Measurements from ENCODE around the gene KCNH1. TPM values are rescaled to one million over a fixed set of nuclear protein-coding genes. Genes with fewer than 3 reads are reported as not detected.

KCNH1 gene
- total and polyA plus RNA-seq, 10 of the 15 experiments (the other 5 are each of a cell fraction or from before 2014, with no cell fraction given) = 0.02 to 0.04 (median 0.04) TPM; not detected in 7

- DNase-seq (ENCODE audit: low read depth, low spot score) = no peak
- Histone ChIP-seq H4K20me1 (ENCODE audit: control insufficient read depth, insufficient read depth) (no peaks in the 10 kb centered on the region), H3K9me3 (replicated peaks; ENCODE audit: control insufficient read depth, insufficient read depth, low read length) (no peaks in the 10 kb centered on the region), H2AFZ (ENCODE audit: control insufficient read depth, low read depth, low read length) (no peak overlapping the region), H3K4me3 (no peak overlapping the region), H3K4me2 (ENCODE audit: control insufficient read depth, insufficient read depth) (no peak overlapping the region), H3K9ac (ENCODE audit: control insufficient read depth, insufficient read depth, low read length) (no peak overlapping the region), H3K4me1 (ENCODE audit: control insufficient read depth, insufficient read depth, low read length) (no peaks in the 10 kb centered on the region), H3K79me2 (ENCODE audit: control insufficient read depth, insufficient read depth, low read length) (no peaks in the 10 kb centered on the region), H3K36me3 (ENCODE audit: control insufficient read depth in 2 of 2, insufficient read depth in 2 of 2, low read length in 1 of 2) (no peaks in the 10 kb centered on the region), H3K27me3 (replicated peaks in 1 of 2; ENCODE audit: control insufficient read depth in 2 of 2, insufficient read depth in 2 of 2, low read length in 1 of 2) (no peaks in the 10 kb centered on the region), H3K27ac (ENCODE audit: control insufficient read depth, insufficient read depth) (no peak overlapping the region)
- BruUV-seq (replicated peaks) = no TSS peak
- CTCF ChIA-PET = no interaction called here
- POLR2A ChIA-PET = no interaction called here
- intact Hi-C loops (cut with micrococcal nuclease; ENCODE audit: unreplicated experiment) (no loop called here), in situ Hi-C loops (cut with MboI) (no loop called here)
- SMC1A ChIA-PET (ENCODE audit: uncharacterized antibody, unreplicated experiment) = interaction anchor here (0.6 kb wide), 1 partner anchor 13 kb away, joined by 3 read pairs; no protein-coding TSS in a partner anchor
- TF ChIP-seq KDM1A (IDR thresholded peaks at IDR 0.05; ENCODE audit: borderline replicate concordance) = no peak
- no peak for TF ChIP-seq E2F4 (IDR thresholded peaks at IDR 0.05; ENCODE audit: low read depth, low read length)
- TF ChIP-seq TBL1XR1 (IDR thresholded peaks at IDR 0.05; ENCODE audit: low read depth, low read length) = no peak
- no peak for FAIRE-seq
- RAD21 ChIA-PET (ENCODE audit: unreplicated experiment) = no interaction called here
- WGBS (ENCODE audit: insufficient coverage, insufficient replicate concordance, low lambda C conversion rate, missing lambda C conversion rate) = 7% methylated on average over 3 of the region's 3 CpGs
- no peak for ATAC-seq
These were observed 333.2 kb downstream of the KCNH1 start for GRCh38 chr1:210800756-210801155.

- no peak overlapping the region for H3K27ac ChIP-seq (ENCODE audit: control insufficient read depth, insufficient read depth)
- no peak overlapping the region for H3K9ac ChIP-seq (ENCODE audit: control insufficient read depth, insufficient read depth, low read length)
- in situ Hi-C loops (cut with MboI) (no loop called here), intact Hi-C loops (cut with micrococcal nuclease; ENCODE audit: unreplicated experiment) (no loop called here)
- no peaks in the 10 kb centered on the region for H3K27me3 ChIP-seq (replicated peaks in 1 of 2; ENCODE audit: control insufficient read depth in 2 of 2, insufficient read depth in 2 of 2, low read length in 1 of 2)
- H3K79me2 ChIP-seq (ENCODE audit: control insufficient read depth, insufficient read depth, low read length) = no peaks in the 10 kb centered on the region
- ChIA-PET SMC1A (ENCODE audit: uncharacterized antibody, unreplicated experiment) (no interaction called here), RAD21 (ENCODE audit: unreplicated experiment) (no interaction called here), POLR2A (no interaction called here), CTCF (no interaction called here)
- no peak overlapping the region for H3K4me3 ChIP-seq
- no peaks in the 10 kb centered on the region for H4K20me1 ChIP-seq (ENCODE audit: control insufficient read depth, insufficient read depth)
- no peak for ATAC-seq
- no peaks in the 10 kb centered on the region for H3K4me1 ChIP-seq (ENCODE audit: control insufficient read depth, insufficient read depth, low read length)
- H3K36me3 ChIP-seq (ENCODE audit: control insufficient read depth in 2 of 2, insufficient read depth in 2 of 2, low read length in 1 of 2) = no peaks in the 10 kb centered on the region
- TF ChIP-seq RB1 (IDR thresholded peaks at IDR 0.05; ENCODE audit: borderline replicate concordance) (no peak), RAD21 (IDR thresholded peaks at IDR 0.05; ENCODE audit: insufficient read depth, low read depth, low read length) (no peak), IRF4 (IDR thresholded peaks at IDR 0.05; ENCODE audit: low read depth, low read length) (no peak), RELA (IDR thresholded peaks at IDR 0.05; ENCODE audit: borderline replicate concordance, partially characterized antibody) (no peak), CHD4 (IDR thresholded peaks at IDR 0.05) (no peak)
- no peak for DNase-seq (ENCODE audit: low read depth, low spot score)
- H3K9me3 ChIP-seq (replicated peaks; ENCODE audit: control insufficient read depth, insufficient read depth, low read length) = no peaks in the 10 kb centered on the region
- H3K4me2 ChIP-seq (ENCODE audit: control insufficient read depth, insufficient read depth) = no peak overlapping the region
- no peak overlapping the region for H2AFZ ChIP-seq (ENCODE audit: control insufficient read depth, low read depth, low read length)
- no TSS peak for BruUV-seq (replicated peaks)
- FAIRE-seq = no peak
- WGBS (ENCODE audit: insufficient coverage, insufficient replicate concordance, low lambda C conversion rate, missing lambda C conversion rate) = 2% methylated on average over 4 of the region's 4 CpGs
These were observed 333.6 kb downstream of the KCNH1 start for GRCh38 chr1:210800301-210800700.

All from GM12878 (cell line).